ENCODE data around the gene CEMP1. TPM values are rescaled to one million over a fixed set of nuclear protein-coding genes. Genes with fewer than 3 reads are reported as not detected.
"Not testable (repeated sequence)": the region's sequence is repeated elsewhere in the genome, so short reads cannot be mapped to it uniquely, and the experiment has no call there.

Gene CEMP1
- 0.26 TPM in 1 of 2 replicates, not detected in the other for total RNA-seq

- TF ChIP-seq CTCF (IDR thresholded peaks at IDR 0.05; ENCODE audit: insufficient read depth, low read length, severe bottlenecking) = no peak
- Histone ChIP-seq H3K36me3 (ENCODE audit: control insufficient read depth, insufficient read depth, low read length) (peaks cover 8% of the 10 kb centered on the region), H3K4me3 (ENCODE audit: low read depth, low read length) (peak within 1 kb of the TSS; percentile 80), H3K27me3 (ENCODE audit: control insufficient read depth, insufficient read depth, low read length) (no peaks in the 10 kb centered on the region)
- DNase-seq (ENCODE audit: low read depth) (no peak), FAIRE-seq (no peak)
Observed at GRCh38 chr16:2531371-2531695, at the start of gene CEMP1. CEMP1 (minus strand) TSS chr16:2531408; CDS start chr16:2531073, 335 bp downstream.

GRCh38 chr16:2580818-2581217 lies 49.6 kb upstream of the CEMP1 start:
- not testable (repeated sequence) for H3K4me3 ChIP-seq (ENCODE audit: low read depth, low read length); FAIRE-seq; H3K27me3 ChIP-seq (ENCODE audit: control insufficient read depth, insufficient read depth, low read length); DNase-seq (ENCODE audit: low read depth)
- peaks cover 11% of the 10 kb centered on the region for H3K36me3 ChIP-seq (ENCODE audit: control insufficient read depth, insufficient read depth, low read length)

GRCh38 chr16:2580143-2580542 lies 48.9 kb upstream of the CEMP1 start:
- not testable (repeated sequence) for H3K36me3 ChIP-seq (ENCODE audit: control insufficient read depth, insufficient read depth, low read length); H3K4me3 ChIP-seq (ENCODE audit: low read depth, low read length); H3K27me3 ChIP-seq (ENCODE audit: control insufficient read depth, insufficient read depth, low read length)
- DNase-seq (ENCODE audit: low read depth) (peak; percentile 20), FAIRE-seq (peak; percentile 96)
- TF ChIP-seq CTCF (IDR thresholded peaks at IDR 0.05; ENCODE audit: insufficient read depth, low read length, severe bottlenecking) = peak; percentile 31

- H3K36me3 ChIP-seq (ENCODE audit: control insufficient read depth, insufficient read depth, low read length); FAIRE-seq; DNase-seq (ENCODE audit: low read depth); H3K27me3 ChIP-seq (ENCODE audit: control insufficient read depth, insufficient read depth, low read length); H3K4me3 ChIP-seq (ENCODE audit: low read depth, low read length): not testable (repeated sequence)
Observed at GRCh38 chr16:2578905-2579304, 47.7 kb upstream of the CEMP1 start.

- not testable (repeated sequence) for FAIRE-seq; DNase-seq (ENCODE audit: low read depth); H3K36me3 ChIP-seq (ENCODE audit: control insufficient read depth, insufficient read depth, low read length); H3K4me3 ChIP-seq (ENCODE audit: low read depth, low read length); H3K27me3 ChIP-seq (ENCODE audit: control insufficient read depth, insufficient read depth, low read length)
Observed at GRCh38 chr16:2577044-2577443, 45.8 kb upstream of the CEMP1 start.

GRCh38 chr16:2575839-2576238 lies 44.6 kb upstream of the CEMP1 start:
- not testable (repeated sequence) for H3K4me3 ChIP-seq (ENCODE audit: low read depth, low read length); FAIRE-seq; DNase-seq (ENCODE audit: low read depth); H3K27me3 ChIP-seq (ENCODE audit: control insufficient read depth, insufficient read depth, low read length); H3K36me3 ChIP-seq (ENCODE audit: control insufficient read depth, insufficient read depth, low read length)

GRCh38 chr16:2572704-2573103 lies 41.5 kb upstream of the CEMP1 start:
- H3K4me3 ChIP-seq (ENCODE audit: low read depth, low read length); FAIRE-seq; H3K36me3 ChIP-seq (ENCODE audit: control insufficient read depth, insufficient read depth, low read length); DNase-seq (ENCODE audit: low read depth); H3K27me3 ChIP-seq (ENCODE audit: control insufficient read depth, insufficient read depth, low read length): not testable (repeated sequence)

- DNase-seq (ENCODE audit: low read depth); H3K4me3 ChIP-seq (ENCODE audit: low read depth, low read length); H3K27me3 ChIP-seq (ENCODE audit: control insufficient read depth, insufficient read depth, low read length); H3K36me3 ChIP-seq (ENCODE audit: control insufficient read depth, insufficient read depth, low read length): not testable (repeated sequence)
- FAIRE-seq = peak; percentile 73
Observed at GRCh38 chr16:2568573-2568972, 37.4 kb upstream of the CEMP1 start.

- H3K36me3 ChIP-seq (ENCODE audit: control insufficient read depth, insufficient read depth, low read length); DNase-seq (ENCODE audit: low read depth); H3K4me3 ChIP-seq (ENCODE audit: low read depth, low read length); H3K27me3 ChIP-seq (ENCODE audit: control insufficient read depth, insufficient read depth, low read length); FAIRE-seq: not testable (repeated sequence)
Observed at GRCh38 chr16:2567506-2567905, 36.3 kb upstream of the CEMP1 start.

GRCh38 chr16:2560798-2561133 lies 29.6 kb upstream of the CEMP1 start:
- H3K27me3 ChIP-seq (ENCODE audit: control insufficient read depth, insufficient read depth, low read length); H3K36me3 ChIP-seq (ENCODE audit: control insufficient read depth, insufficient read depth, low read length); H3K4me3 ChIP-seq (ENCODE audit: low read depth, low read length); FAIRE-seq; DNase-seq (ENCODE audit: low read depth): not testable (repeated sequence)
- TF ChIP-seq CTCF (IDR thresholded peaks at IDR 0.05; ENCODE audit: insufficient read depth, low read length, severe bottlenecking) = peak; percentile 35

- not testable (repeated sequence) for H3K27me3 ChIP-seq (ENCODE audit: control insufficient read depth, insufficient read depth, low read length); DNase-seq (ENCODE audit: low read depth); FAIRE-seq; H3K36me3 ChIP-seq (ENCODE audit: control insufficient read depth, insufficient read depth, low read length); H3K4me3 ChIP-seq (ENCODE audit: low read depth, low read length)
Observed at GRCh38 chr16:2560131-2560797, 29.1 kb upstream of the CEMP1 start.

GRCh38 chr16:2557150-2557549 lies 25.9 kb upstream of the CEMP1 start:
- not testable (repeated sequence) for H3K4me3 ChIP-seq (ENCODE audit: low read depth, low read length); FAIRE-seq; H3K27me3 ChIP-seq (ENCODE audit: control insufficient read depth, insufficient read depth, low read length); H3K36me3 ChIP-seq (ENCODE audit: control insufficient read depth, insufficient read depth, low read length); DNase-seq (ENCODE audit: low read depth)

Measured in bronchial epithelial cell (primary cell).